HG03097 (cell line): ENCODE data around the gene MYLK2.

Experiments used
- ATAC-seq: cut with Tn5 transposase; IDR thresholded peaks from one replicate; pipeline ENCODE4 v1.9.1; 2021; ENCODE audit not compliant: unreplicated experiment, low FRiP score

Gene MYLK2

DNA sequence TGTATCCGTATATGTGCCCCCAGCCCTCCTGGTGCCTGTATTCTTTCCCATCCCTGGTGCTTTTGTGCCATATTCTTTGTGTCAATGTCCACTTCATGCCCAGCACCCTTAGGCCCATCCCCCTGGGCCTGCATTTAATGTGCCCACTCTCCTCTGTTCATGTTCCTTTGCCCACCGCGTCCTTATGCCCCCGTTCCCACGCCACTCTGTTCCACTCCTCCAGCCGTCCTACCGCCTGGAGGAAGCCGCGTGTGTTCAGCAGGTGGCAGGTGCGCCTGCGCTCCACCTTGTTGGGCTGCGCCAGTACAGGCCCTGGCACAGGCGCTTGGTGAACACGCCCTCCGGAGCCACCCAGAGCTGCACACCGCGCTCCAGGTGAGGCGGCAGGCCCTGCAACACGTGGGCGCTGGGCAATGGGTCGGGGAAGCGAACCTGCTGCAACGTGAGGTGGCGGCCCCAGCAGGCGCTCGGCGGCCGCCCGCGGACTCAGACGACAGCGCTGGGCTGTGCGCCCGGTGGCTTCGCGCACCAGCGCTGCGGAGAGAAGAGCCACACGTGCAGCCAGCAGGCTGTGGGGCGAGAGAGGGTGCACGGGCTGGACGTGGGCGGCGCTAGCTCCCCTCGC, 30.3 kb downstream of the MYLK2 start:
- ATAC-seq, result no peak

DNA sequence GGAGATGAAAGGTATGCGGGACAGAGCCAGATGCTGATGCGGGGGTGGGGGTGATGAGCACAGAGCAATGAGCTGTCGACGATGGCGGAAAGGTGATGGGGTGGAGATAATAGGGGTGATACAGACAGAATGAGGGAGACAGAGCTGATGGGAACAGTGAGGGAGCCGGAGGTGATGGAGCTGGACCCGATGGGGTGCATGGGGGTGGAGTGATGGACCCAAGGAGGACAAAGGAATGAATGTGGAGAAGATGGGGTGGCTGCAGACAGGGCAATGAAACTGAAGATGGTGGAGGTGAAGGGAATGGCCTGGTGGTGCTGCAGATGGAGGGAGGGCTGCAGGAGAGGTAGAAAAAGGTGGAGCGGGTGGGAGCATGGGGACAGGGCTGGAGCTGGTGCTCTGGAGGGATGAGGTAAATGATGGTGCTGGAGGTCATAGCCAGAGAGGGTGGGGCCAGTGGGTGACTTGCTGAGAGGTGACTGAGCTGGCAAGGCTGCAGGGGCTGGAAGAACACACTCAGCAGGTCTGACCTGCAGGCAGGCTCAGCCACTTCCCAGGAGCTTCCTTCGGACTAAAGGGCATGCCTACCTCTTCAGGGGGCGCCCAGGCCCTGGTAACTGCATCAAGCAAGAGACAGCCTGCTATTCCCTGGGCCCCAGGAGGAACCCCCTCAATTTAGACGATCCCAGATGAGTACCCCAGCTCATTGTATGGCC, 32.2 kb downstream of the MYLK2 start:
- ATAC-seq, result no peak

DNA sequence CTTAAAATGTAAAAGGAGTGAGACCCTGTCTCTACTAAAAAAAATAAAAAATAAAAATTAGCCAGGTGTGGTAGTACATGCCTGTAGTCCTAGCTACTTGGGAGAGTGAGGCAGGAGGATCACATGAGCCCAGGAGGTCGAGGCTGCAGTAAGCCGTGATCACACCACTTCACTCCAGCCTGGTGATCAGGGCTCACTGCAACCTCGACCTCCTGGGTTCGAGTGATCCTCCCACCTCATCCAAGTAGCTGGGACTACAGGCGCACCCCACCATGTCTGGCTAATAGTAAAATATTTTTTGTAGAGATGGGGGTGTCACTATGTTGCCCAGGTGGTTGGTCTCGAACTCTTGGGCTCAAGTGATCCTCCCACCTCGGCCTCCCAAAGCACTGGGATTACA, 34.3 kb downstream of the MYLK2 start:
- ATAC-seq, result no peak

DNA sequence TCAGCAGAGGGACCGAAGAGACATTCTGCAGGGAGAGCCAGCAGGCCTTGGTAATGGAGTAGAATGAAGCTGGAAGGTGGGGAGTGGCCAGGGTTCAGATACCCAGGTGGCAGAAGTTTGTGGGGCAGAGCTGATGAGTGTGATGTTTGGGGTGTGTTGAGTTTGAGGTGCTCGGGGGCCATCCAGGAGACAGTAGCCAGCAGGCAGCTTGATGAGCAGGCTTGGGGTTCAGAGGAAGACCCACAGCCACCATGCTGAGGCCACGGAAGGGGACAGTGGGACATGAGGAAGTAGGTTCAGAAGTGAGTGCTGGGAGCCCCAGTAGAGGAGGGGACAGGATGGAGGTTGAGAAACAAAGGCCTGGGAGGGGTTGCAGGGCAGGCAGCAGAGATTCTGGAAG, 37.4 kb downstream of the MYLK2 start:
- no peak for ATAC-seq

DNA sequence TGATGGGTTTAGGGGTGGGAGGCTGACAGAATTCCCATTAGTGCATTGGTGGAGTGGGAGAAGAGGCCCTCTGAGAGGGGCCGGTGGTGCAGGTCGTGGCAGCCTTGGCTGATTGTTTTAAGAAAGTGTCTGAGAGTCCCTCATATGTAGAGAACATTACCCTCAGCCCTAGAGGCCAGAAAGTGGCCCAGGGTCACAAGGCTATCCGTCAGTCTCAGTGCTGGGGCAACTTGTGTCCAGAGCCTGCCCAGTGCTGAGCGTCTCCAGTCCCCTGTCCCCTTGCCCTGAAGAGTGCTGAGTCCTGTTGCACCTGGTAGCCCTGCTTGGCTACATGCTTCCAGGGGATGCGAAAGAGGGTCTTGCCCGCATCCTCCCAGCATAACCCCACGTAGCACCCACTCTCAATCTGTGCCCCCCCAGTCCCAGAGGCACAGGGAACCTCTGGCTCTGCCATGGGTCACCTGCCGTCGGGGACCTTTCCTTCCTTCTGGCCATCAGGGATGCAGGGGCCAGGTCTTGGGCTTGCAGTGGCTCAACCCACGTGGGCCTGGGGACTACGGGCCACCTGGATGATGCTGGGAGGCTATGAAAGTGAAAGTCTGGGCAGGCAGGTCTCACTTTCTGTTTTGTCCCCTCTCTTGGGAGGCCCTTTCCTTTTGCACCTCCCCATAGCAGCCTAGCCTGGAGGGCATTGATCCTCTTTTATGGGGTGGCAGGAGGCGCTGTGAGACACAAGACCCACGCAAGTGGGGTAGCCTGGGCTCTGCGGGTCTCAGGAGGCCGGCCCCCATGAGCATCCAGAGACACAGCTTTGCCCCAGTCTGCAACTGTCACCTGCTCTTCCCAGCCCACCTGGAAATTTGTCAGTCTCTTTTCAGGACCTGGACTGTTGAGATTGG, 39.0 kb downstream of the MYLK2 start:
- no peak for ATAC-seq

DNA sequence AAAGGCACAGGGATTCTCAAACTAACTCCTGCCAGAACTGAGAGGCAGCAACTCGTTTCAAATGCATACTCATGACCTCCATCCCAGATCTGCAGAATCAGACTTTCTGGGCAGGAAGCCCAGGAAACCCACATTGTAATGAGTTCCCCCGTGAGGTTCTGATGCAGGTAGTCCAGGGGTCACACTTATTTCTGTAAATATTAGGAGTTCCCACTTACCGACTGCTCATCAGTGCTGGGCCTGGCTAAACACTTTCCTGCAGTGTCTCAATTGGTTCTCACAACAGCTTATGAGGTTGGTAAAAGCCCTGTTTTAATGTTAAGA, 39.6 kb downstream of the MYLK2 start:
- ATAC-seq, result no peak

DNA sequence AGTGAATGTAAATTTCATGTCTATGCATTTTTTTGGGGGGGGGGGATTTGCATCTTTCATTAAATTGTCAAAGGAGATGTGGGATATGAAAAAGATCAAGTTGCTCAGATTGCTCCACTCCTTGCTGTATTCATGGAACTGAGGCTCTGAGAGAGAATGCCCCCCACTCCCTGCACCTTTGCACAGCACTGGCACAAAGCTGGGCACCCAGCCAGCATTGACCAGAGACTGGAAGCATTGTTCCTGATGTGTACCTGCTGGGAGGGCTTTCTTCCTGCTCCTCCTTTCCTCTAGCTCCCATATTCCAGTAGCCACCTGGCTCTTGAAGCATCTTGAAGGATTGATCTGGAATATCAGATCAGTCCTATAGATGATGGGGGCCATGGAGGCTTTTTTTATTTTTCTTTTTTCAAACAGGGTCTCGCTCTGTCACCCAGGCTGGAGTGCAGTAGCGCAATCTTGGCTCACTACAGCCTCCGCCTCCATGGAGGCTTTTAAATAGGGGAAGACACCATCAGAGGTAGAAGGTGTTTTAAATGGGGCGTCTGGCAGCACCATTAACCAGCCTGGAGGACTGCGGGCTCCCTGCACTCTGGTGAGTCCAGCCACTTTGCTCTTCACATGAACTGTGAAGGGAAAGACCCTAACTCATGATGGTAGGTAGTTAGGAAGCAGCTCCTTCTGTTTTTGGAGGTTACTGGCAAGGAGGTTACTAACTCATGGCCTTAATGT, 40.3 kb downstream of the MYLK2 start:
- ATAC-seq, result no peak

DNA sequence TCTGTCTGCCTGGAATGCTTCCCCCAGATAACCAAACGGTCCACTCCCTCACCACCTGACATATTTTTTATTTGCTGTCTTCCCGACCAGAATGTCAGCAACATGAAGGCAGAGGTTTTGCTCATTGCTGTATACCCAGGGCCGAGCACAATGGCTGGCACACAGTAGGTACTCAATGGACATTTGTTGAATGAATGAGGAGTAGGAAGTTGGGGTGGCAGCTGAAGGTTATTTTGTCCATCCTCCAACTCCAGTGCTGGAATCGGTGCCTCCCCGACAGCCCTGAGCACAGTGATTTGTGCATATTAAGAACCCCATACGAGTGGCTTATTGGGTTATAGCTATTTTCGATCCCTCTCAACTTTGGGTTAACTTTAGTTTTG, 40.8 kb downstream of the MYLK2 start:
- no peak for ATAC-seq

DNA sequence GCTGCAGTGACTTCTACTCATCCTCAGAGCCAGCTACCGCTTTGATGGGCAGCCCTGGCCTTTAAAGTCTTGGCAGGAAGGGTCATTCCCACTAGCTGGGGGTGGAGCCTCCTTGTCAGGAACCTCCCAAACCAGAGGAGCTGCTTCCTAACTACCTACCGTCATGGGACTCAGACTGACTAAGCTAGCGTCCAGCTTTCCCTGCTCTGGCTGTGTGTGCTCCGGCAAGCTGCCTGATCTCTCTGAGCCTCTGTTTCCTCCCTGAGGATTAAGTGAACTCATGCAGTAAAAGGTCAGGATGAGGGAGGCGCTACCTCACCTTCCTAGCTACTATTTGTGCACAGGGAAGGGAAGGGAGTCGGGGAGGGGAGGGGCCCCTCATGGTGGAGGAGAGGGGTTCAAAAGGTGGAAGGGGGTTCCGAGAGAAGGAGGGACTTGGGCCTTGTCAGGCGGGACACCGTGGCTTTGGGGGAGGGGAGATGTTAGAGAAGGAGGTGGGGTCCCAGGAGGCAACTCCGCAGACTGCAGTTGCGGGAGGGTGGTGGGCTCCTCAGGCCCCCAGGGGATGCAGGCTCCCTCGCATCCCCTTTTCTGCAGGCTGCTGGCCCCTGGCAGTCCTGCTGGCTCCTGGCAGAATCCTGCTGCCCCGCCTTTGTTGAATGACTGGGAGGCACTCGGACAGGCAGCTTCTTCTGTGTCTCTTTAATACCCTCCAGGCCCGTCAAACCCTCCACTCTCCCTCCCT, 41.4 kb downstream of the MYLK2 start:
- ATAC-seq, result no peak

DNA sequence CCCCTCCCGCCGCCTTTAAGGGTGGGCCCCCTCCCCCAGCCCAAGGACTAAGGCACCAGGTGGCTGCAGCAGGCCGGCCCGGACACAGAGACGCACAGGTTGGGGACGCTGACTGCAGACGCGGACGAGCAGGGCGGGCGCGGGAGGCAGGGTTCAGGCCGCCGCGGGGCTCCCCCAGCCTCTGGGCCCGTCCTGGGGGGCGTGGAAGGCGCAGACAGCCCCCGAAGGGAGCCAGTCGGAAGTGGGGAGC, 41.9 kb downstream of the MYLK2 start:
- no peak for ATAC-seq

DNA sequence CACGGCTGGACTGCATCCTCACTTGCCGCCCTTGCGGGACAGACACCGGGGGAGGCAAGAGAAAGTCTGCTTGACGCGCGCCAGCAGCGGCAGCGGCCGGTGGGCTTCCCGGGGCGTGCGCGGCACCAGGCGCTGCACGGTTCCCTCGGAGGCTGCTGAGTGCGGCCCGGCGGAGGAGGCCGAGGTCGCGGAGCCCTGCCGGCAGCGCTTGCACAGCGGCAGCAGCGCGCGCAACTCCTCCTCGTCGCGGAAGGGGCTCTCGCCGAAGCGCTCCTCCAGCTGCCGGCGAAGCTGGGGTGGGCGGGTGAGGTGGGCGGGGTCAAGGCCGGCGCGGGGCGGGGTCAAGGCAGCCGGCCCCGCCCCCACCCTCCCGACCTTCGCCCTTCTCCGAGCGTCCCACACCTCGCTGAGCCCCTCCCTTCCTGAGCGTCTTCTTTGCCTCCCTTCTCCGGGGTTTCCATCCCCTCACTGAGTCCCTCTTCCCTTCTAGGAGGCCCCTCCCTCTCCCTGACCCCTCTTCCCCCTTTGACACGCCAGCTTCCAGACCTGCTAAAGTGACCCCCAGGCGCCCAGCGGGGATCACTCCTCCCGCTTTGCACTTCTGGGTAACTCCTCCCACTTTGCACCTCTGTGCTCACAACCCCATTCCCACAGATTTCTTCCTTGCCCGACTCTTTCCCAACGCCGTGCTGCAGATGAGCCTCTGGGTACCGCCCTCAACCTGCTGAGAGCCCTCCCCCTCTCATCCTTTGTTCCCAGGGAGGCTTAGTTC, 42.4 kb downstream of the MYLK2 start:
- no peak for ATAC-seq

DNA sequence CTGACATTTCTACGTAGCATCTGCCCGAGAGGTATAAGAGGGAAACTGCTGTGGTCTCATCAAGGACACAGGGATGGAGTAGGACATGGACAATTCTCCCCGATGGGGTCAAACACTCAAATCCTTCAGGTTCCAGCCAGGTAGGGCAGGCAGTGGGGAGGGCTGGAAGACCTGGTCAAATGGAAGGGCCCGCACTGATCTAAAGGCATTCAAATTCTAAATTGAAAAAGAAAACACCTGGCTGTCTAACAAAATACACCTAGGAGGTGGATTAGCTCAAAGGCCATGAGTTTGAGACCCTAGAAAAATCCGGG, 43.0 kb downstream of the MYLK2 start:
- ATAC-seq, result no peak

DNA sequence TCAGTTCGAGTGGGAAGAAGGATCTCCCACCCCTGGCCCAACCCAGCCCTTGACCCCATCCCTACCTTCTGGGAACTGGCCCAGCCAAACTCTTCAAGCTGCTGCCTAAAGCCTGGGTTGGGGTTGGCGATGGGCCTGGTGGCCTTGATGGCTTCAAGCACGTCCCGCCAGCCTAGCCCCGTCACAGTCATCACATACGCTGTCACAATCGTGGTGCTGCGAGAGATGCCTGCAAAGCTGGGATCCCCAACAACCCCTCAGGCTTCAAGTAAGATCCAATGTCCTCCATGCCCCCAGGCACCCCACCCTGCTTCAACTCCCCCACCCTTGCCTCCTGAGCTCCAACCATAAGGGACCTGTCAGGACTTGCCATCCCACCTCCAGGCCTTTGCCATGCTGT, 43.4 kb downstream of the MYLK2 start:
- ATAC-seq, result no peak

DNA sequence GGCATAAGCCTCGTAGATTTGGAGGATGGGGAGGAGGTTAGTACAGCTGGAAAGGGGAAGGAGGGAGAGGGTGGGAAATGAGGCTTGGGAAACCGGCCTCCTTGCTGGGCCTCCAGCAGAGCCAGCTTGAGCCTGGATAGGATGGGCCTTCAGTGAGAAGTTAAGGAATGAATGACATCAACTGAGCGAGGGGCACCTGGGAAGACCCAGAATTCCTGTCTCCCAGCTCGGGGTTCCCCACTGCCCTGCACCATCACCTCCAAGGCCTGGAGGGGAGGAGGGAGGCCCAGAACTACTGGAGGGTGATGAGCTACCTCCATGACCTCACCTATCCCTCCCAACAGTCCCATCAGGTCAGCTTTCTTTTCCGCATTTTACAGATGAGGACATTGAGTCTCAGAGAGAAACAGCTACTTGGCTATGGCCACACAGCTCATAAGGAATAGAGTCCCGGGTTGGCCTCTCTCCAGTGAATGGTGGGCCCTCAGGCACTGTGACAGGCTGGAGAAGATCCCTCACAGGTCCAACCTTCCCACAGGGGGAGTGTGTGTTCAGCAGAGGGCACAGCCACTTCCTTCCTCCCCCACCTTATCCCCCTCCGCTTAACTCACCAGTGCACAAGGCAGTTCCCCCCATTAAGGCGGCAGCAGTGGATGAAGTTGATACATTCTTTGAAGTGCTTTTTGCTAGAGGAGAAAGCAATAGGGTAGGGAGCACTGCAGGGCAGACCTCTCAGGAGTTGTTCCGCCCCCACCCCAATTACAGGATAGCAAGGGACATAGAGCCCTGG, 44.3 kb downstream of the MYLK2 start:
- no peak for ATAC-seq

DNA sequence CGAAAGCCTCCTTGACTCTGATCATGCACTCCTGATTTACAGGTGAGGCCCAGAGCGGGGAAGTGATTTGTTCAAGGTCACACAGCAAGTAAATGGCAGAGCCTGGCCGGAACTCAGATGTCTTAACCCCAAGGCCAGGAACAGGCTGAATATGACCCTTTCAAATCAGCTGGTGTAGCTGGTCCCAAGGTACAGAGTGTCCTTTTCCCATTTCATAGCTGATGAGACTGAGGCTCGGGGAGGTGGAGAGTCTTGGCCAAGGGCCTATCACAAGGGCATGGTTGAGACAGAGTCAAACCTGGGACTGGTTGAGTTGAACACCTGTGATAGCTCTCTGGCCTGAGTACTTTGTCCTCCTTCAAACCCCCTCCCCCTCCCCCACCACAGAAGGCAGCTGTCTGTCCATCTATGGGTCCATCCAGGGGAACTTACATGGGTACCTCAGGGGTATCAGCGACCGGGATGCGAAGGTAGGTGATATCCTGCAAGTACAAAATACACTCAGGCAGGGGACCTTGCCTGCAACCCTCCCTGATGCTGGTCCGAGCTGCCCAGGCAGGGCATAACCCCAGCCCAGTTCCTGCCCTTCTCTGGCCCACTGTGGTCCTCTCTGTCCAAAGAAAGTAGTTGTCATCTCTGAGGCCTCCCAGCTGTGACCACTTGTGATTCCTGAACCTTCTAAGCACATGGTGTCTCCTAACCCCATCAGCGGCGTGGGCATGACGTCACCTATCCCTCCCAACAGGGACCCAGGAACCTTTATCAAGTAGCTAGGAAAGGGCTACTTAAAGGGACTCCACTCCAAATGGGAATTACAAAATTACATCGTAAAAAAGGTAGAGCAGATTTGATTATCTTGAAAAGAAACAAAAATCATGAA, 45.6 kb downstream of the MYLK2 start:
- ATAC-seq, result no peak

DNA sequence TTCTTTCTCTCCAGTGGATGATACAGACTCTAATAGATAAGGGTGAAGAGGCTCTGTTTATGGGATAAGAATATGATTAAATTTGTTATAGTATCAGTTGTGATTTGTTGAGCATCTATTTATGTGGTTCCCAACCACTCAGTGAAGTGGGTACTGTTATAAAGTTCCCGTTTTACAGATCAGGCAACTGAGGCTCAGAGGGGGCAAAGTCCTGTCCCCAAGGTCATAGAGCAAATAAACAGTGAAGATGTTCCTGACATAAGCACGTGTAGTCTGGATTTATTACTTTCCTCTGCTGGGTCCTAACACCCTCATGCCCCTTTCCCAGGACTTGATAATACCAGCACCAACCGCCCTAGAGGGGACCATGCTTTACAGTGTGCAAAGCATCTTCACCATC, 47.1 kb downstream of the MYLK2 start:
- ATAC-seq, result no peak

DNA sequence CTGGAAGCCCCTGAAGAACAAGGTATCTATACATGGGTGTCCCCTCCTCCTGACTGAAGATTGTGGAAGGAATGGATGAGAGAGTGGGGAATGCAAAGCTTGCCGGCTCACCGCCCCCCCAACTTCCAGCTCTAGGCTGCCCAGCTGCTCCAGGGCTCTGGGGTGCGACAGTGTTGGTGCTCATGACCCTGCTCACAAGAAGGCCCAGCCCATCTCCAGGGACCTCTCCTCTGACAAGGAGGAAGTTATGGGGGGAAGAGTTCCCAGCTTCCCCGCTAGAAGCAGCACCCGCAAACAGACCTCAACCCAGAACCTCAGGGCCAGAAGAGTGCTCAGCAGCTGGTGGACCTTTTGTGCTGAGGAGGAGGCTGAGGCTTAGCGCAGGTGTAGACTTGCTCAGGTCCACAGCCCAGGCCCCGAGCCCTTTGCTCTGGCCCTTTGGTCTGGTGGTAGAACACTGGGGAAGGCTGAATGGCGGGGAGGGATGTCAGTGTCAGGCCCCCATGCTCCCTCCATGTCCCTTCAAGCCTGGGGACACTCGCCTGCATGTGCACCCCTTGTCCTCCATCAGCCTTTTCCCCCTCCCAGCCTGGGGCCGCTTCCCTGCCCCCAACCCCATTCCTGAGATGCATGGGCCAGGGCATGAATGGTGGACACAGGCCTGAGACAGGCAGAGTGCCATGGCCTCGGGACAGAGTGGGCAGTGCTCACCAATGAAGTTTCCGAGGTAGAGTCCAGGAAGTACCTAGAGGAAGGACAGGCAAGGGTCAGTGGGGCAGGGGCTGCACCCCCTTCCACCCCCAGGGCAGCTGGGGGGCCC, 49.9 kb downstream of the MYLK2 start:
- no peak for ATAC-seq

DNA sequence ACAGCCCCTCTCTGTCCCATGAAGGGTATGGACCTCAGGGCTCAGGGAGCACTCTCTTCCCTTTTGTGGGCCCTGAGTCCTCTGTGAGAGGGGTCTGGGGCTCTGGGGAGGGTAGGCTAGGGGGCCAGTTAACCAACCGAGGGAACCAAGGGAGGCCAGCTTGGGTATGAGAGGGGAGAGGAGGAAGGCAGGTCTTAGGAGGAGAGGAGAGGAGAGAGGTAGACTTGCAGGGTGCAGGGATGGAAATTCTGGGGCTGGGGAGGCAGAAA, 50.5 kb downstream of the MYLK2 start:
- no peak for ATAC-seq
